Forelimb muscle (tissue), 1 donor: ENCODE measurements around the gene SLC2A4RG. TPM values are rescaled to one million over a fixed set of nuclear protein-coding genes. Genes with fewer than 3 reads are reported as not detected.
A peak's percentile ranks its signal among the peaks of the same experiment; 100 is the strongest.

Source experiments
- DNase-seq: peaks from one replicate; pipeline ENCODE4 v3.0.0-alpha.2; 2013; ENCODE audit warnings: low read depth
- polyA plus RNA-seq: library from polyadenylated mRNA; unstranded; fragments of 120-200 nt; gene quantifications from one replicate; pipeline ENCODE4 v1.2.1, GENCODE V29; 2013; ENCODE audit not compliant: insufficient read length

The SLC2A4RG gene
- polyA plus RNA-seq, 1 donor, result 148 TPM

GRCh38 chr20:63740627-63741353 is 1.2 kb downstream of the SLC2A4RG start:
- DNase-seq, result peak; percentile 67

DNA sequence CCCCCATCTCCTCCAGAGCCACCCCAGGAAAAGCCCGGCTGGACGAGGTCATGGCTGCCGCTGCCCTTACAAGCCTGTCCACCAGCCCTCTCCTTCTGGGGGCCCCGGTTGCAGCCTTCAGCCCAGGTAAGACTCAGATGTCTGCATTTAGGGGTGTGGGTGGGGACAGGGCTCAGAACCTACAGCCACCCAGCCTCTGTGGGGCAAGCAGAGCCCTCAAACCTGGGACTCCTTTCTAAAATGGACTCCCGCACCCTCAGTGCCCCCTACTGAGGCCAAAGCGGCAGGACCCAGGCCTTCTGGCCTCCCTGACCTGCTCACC is 1.7 kb downstream of the SLC2A4RG start:
- no peak for DNase-seq

DNA sequence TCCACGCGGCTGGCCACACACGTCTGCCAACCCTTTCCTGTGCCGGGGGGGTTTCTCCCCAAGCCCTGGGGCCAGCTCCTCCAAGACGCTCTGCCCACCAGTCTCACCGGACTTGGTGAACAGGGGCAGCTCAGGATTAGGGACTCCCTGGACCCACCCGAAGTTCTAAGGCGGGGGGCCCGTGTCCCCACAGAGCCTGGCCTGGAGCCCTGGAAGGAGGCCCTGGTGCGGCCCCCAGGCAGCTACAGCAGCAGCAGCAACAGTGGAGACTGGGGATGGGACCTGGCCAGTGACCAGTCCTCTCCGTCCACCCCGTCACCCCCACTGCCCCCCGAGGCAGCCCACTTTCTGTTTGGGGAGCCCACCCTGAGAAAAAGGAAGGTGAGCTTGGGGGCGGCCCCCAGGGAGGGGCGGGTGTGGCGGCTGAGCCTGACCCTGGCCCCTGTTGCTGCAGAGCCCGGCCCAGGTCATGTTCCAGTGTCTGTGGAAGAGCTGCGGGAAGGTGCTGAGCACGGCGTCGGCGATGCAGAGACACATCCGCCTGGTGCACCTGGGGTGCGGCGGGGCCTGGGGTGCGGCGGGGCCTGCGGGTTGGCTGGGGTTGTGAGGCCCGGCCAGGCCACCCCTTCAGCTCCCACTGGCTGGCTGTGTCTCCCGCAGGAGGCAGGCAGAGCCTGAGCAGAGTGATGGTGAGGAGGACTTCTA is 2.3 kb downstream of the SLC2A4RG start:
- DNase-seq, result no peak

- no peak for DNase-seq
These were observed 2.9 kb downstream of the SLC2A4RG start for GRCh38 chr20:63742381-63743024.

DNA sequence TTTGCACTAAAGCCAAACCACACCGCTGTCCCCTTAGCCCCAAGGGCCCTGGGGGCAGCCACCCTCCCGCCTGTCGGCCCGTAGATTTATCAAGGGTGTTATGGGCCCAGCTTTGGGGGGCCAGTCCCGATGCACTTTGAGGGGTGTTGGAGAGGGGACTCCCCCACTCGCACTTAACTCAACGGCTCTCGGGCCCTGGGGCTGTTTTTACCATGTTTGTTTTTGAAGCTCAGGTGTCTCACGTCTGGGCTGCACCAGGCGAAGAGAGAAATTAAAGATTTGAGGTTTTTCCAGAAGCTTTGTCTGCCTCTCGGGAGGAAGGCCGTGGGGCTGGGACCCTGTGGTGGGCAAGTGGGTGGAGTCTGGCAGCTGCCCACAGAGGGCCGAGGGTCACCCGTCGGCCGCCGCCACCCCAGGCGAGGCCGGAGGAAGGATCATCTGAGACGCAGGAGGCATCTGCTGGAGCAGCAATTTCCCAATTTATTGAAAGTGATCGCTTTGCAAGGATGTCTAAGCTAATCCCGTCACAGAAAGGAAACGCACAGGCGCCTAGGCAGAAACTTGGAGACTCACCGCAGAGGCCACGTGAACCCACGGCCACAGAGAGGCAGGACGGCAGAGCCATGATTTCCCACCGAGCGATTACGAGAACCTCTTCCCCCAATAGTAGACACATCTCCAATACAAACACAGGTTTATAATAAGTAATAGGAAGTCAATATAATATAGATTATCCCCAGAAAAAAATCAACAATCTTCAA is 3.8 kb downstream of the SLC2A4RG start:
- DNase-seq, result no peak

DNA sequence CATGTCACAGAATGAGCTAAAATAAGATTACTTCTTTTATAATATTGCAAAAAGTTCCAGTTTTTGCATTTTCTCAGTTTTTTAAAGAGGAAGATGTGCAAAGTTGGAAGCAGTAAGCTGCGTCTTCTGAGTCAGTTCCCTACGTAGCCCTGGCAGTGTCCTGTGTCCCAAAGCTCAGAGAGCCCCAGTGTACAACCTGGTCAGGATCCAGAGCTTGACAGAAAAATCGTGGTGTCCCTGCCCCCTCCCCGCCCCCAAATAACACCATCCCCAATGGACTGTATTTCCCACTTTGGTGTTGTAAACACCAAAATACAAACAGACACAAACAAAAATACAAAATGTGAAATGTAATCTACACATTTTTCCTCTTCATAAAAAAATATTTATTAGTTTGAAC is 4.6 kb downstream of the SLC2A4RG start:
- no peak for DNase-seq

GRCh38 chr20:63744574-63745423 is 5.2 kb downstream of the SLC2A4RG start:
- DNase-seq, result no peak

- no peak for DNase-seq
These were observed 5.8 kb downstream of the SLC2A4RG start for GRCh38 chr20:63745424-63745805.

GRCh38 chr20:63745961-63746731 is 6.6 kb downstream of the SLC2A4RG start:
- DNase-seq, result no peak

DNA sequence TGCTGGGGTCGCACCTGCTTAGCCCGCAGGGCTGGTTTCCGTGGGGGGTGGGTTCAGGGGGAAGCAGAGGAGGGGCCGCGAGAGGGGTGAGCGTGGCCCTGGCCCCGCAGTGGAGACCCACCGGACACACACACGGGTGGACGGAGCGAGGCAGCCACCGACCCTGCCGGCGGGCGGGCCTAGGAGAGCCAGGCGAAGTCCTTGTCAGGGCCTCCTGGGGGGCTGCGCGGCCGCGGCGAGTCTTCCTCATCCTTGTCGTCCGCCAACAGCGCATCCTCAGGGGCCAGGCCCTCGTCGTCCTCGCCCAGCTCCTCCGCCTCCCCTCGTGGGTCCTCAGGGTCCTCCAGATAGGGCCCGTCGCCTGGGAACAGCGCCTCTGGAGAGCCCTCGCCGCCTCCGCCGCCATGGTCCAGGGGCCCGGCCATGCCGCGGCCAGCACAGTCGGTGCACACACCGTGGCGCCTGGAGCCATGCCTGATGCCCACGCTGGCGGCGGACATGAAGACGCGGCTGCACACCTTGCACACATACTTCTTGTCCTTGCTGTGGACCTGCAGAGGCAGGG is 7.3 kb downstream of the SLC2A4RG start:
- no peak for DNase-seq

GRCh38 chr20:63747622-63748069 is 8.1 kb downstream of the SLC2A4RG start:
- DNase-seq, result no peak

DNA sequence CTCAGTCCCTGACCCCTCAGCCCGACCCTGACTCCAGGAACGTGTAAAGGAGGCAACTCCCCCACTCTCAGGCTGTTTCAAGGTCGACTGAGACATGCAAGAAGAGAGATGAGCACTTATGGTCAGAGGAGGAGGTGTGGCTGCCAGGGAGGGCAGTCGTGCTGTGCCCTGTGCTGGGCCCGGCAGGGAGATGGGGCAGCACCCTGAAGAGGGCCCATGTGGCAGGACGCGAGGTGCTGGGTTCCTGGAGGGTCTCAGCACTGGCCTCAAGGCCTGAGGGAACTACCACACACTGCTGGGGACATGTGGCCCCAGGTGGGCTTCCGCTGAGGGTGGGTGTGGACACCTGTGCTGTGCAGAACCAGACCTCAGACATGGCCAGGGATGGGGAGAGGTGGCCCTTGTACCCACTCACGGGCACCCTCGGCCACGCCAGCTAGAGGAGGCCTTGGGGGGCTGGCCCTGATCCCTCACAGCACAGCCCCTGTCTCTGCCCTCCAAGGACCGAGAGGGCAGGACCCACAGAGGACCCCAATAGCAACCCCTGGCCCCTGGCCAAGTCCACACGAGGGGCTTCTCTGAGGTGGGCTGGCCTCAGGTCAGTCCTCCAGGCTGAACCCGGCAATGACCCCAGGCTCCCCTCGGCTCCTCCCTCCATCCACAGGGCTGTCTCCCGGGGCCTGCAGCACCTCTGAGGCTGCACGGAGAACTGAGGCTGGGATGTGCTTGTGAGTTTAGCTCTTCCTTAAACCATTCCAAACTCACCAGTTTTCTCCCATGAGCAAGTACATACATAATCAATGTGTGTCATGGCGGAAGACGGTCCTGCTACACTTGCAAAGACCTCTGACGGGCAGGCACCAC is 8.7 kb downstream of the SLC2A4RG start:
- no peak for DNase-seq

DNA sequence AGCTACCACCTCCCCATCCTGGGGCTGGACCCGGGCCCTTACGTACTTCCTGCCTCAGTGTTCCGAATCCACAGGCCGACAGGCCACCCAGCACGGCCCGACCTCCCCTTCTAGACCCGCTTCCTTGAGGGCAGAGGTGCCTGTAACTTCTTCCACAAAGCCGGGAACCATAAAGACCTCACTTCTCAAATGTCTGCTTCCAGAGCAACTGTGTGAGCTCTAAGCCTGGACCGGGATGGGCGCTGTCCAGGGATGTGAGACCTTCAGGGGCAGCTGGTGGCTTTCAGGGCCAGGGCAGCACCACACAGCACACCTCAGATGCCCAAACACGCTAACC is 9.3 kb downstream of the SLC2A4RG start:
- DNase-seq, result no peak

DNA sequence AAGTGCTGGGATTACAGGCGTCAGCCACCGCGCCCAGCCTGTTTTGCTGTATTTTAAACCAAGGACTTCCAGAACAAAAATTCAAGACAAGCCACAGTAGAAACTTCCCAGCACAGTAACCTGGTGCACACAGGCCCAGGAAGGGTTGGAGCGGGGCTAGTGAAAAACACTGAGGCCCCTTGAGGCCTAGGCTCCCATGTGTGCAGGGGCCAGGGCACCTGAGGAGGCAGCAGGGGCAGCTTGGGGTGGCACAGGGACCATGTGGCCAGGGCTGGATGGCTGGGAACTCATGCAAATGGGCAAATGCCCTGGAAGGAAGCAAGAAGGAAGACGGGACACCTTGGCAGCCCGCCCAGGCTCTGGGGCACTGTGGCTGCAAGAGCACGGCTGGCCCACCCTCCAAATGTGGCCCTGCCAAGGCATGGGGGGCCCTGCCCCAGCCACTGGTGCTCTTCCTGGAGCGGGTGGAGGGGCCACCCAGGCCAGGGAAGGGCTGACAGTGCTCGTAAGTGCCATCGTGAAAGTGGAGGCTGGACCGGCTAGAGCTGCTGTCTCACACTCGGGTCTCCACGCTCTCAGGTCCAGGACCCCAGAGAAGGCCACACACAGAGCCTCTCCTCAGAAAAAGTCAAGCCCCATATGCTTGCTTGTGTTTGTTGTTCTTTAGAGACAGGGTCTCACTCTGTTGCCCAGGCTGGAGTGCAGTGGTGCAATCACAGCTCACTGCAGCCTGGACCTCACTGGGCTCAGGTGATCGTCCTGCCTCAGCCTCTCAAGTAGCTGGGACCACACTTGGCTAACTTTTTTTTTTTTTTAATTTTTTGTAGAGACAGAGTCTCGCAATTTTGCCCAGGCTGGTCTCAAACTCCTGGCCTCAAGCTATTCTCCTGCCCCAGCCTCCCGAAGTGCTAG is 10.3 kb downstream of the SLC2A4RG start:
- no peak for DNase-seq

- DNase-seq, result no peak
These were observed 11.4 kb downstream of the SLC2A4RG start for GRCh38 chr20:63750807-63751470.

DNA sequence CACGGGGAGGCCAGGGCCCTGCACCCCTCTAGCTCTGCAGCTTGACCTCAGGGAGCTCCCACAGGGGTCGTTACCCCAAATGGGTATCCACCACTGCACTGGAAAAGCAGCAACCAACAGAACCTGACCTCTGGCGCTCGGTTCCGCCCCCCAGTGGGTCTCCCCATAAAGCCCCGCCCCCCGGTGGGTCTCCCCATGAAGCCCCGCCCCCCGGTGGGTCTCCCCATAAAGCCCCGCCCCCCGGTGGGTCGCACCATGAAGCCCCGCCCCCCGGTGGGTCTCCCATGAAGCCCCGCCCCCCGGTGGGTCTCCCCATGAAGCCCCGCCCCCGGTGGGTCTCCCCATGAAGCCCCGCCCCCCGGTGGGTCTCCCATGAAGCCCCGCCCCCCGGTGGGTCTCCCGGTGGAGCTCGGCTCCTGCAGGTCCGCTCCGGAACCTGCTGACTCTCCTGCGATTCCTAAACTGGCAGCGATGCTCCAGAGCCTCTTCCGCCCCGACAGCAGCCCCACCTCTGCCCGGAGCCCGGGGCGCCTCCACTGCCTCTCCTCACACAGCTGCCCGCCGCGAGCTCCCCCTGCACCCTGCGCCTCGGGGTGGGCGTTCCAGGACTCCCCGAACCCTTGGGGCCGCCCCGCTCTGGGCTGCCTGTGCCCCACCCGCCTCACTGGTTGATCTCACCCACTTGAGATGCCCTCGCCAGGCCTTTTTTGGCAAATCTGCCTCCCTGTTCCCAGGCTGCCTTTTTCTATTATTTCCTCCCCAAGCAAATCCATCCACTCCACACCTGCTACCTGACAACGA is 12.1 kb downstream of the SLC2A4RG start:
- no peak for DNase-seq
